Heart left ventricle (tissue), 16 donors: ENCODE data around the gene ZNF750. TPM values are rescaled to one million over a fixed set of nuclear protein-coding genes. Genes with fewer than 3 reads are reported as not detected.

ENCODE experiments used
- ATAC-seq, 4 donors: fragments of 200-7000 bp; cut with Tn5 transposase; one replicate each; pipeline ENCODE4 v1.9.1; 2020 to 2022; ENCODE audit warnings: moderate library complexity in 4 of 4, mild to moderate bottlenecking in 3 of 4, moderate number of reproducible peaks in 1 of 4
- DNase-seq, 5 donors: peaks; one replicate each; pipeline ENCODE4 v3.0.0-alpha.2; 2020
- H3K27ac ChIP-seq, 12 donors: fragments of 200-600 bp; sonication (generic) in 4 of 12; one replicate each; pipeline versions ENCODE4 v1.5.0 to v1.8.0; 2016 to 2022; ENCODE audit warnings: mild to moderate bottlenecking in 2 of 12
- H3K27me3 ChIP-seq, 9 donors: fragments of 200-600 bp; sonication (generic) in 2 of 9; one replicate each; pipeline versions ENCODE4 v1.5.1 to v1.8.0; 2016 to 2022; ENCODE audit warnings: mild to moderate bottlenecking in 3 of 9
- H3K36me3 ChIP-seq, 9 donors: fragments of 200-600 bp; sonication (generic) in 2 of 9; one replicate each; pipeline versions ENCODE4 v1.5.0 to v1.8.0; 2018 to 2022; ENCODE audit warnings: mild to moderate bottlenecking in 2 of 9
- H3K4me1 ChIP-seq, 12 donors: fragments of 200-600 bp; sonication (generic) in 4 of 12; one replicate each; pipeline versions ENCODE4 v1.5.0 to v1.8.0; 2016 to 2022; ENCODE audit warnings: mild to moderate bottlenecking in 3 of 12
- H3K4me3 ChIP-seq, 12 donors: fragments of 200-600 bp; sonication (generic) in 4 of 12; one replicate each; pipeline versions ENCODE4 v1.5.0 to v1.8.0; 2017 to 2022; ENCODE audit warnings: mild to moderate bottlenecking in 9 of 12, moderate library complexity in 4 of 12
- H3K9me3 ChIP-seq, 12 donors: fragments of 200-600 bp; sonication (generic) in 4 of 12; one replicate each; pipeline versions ENCODE4 v1.5.0 to v1.8.0; 2016 to 2022; ENCODE audit warnings: mild to moderate bottlenecking in 1 of 12
- CTCF ChIP-seq, 12 donors: fragments of 200-600 bp; sonication (generic) in 4 of 12; IDR thresholded peaks; one replicate each; pipeline versions ENCODE4 v1.5.0 to v1.8.0; 2018 to 2022; ENCODE audit warnings: antibody characterized with exemption in 12 of 12, mild to moderate bottlenecking in 5 of 12
- POLR2A ChIP-seq, 2 donors: fragments of 450-650 bp; IDR thresholded peaks; one replicate each; pipeline ENCODE4 v1.6.1; 2017; ENCODE audit warnings: antibody characterized with exemption in 2 of 2, mild to moderate bottlenecking in 2 of 2, moderate library complexity in 2 of 2
- WGBS, 4 donors: extraction: QIAGEN DNeasy Blood & Tissue Kit in 2 of 4; methylation state at CpG; one replicate each; pipeline versions ENCODE4 v1.1.5 to v1.1.7; 2013 to 2018; 5-methylcytosine and 5-hydroxymethylcytosine counted together
- intact Hi-C, 10 donors: fragments of 100-400 bp; cut with DNase I; formaldehyde crosslinking; loops; one replicate each; pipeline versions ENCODE4 v1.11.1 to v1.14.2; 2022
- polyA plus RNA-seq, 2 donors: library from polyadenylated mRNA; stranded (reverse); fragments of 200-250 nt; gene quantifications; one replicate each; pipeline ENCODE4 v1.2.3, GENCODE V29; 2013
- total RNA-seq, 9 donors: library from RNA; depleted of rRNA in 2 of 9; stranded (reverse); fragments of >200 nt in 2 of 9; fragmentation: NEBNext Ultra II Directional in 3 of 9; extraction: Animal tissue kit (Norgen Biotek cat#: 25700) in 3 of 9; gene quantifications; one replicate each; pipeline versions ENCODE4 v1.1.0 to v1.2.4, GENCODE V29; 2016 to 2023
- donor health status: ischemic (EF 13 %, LVEDD 7.1; RV severe dilation, severe dysfunction).
- donor health status: healthy with polysubstance abuse.
- donor health status: DM: no; HTN: yes; CAD: no.
- donor health status: DM: no; HTN: no; CAD: no.
- donor health status: ischemic (EF 25% LVEDD 6.9; RV normal size, moderate dysfunction).
- donor health status: ischemic (EF 25% LVEDD 5.7; RV mildly dilated, moderate dysfunction).
- donor health status: healthy.
- donor health status: DM: yes; HTN: yes; CAD: no.
- donor health status: ischemic (EF 35%, LVEDD 5.7; RV mildly dilated, moderate dysfunction).
- donor health status: nonischemic (EF 11% LVEDD 7.7; RV severe dilation, severe dysfunction).
- donor health status: DM: yes; HTN: yes; CAD: no.
- donor health status: PGD.
- donor health status: ischemic (EF 29% LVEDD 5.4; RV normal size, mild dysfunction).
- donor health status: nonischemic (EF 23%, LVEDD 6.1; RV moderate dilation, normal function).

Gene ZNF750
- total and polyA plus RNA-seq, 11 donors: 0.08 to 0.38 (median 0.24) TPM; not detected in 7

GRCh38 chr17:82832411-82832810, 7.4 kb downstream of the ZNF750 start:
- intact Hi-C loops: loop anchor here in 1 of 10 donors (5.0 kb wide), 1 partner anchor 50 kb away; no protein-coding TSS in a partner anchor
- no peak for ATAC-seq
- H3K27ac ChIP-seq: peak overlapping the region in 11 of 12 donors; percentile 5 to 85 (median 72)
- H3K9me3 ChIP-seq: no peaks in the 10 kb centered on the region
- no peak for DNase-seq
- H3K4me1 ChIP-seq: peaks cover 0 to 43% (median 16%) of the 10 kb centered on the region in 12 donors
- 51 to 90% (median 70%) methylated on average over 13 to 20 of the region's 20 CpGs for WGBS, 4 donors
- peak overlapping the region in 11 of 12 donors; percentile 4 to 62 (median 41) for H3K4me3 ChIP-seq
- TF ChIP-seq CTCF (IDR thresholded peaks at IDR 0.05) (no peak), POLR2A (IDR thresholded peaks at IDR 0.05) (no peak)
- peaks cover 0 to 14% (median 5%) of the 10 kb centered on the region in 9 donors for H3K36me3 ChIP-seq
- H3K27me3 ChIP-seq: no peaks in the 10 kb centered on the region

- H3K4me3 ChIP-seq: peak overlapping the region; percentile 15 to 62 (median 40)
- H3K9me3 ChIP-seq: no peaks in the 10 kb centered on the region
- DNase-seq (no peak), ATAC-seq (no peak)
- peaks cover 0 to 37% (median 13%) of the 10 kb centered on the region in 12 donors for H3K4me1 ChIP-seq
- no peaks in the 10 kb centered on the region for H3K27me3 ChIP-seq
- peak overlapping the region in 11 of 12 donors; percentile 5 to 85 (median 72) for H3K27ac ChIP-seq
- intact Hi-C loops: loop anchor here in 1 of 10 donors (5.0 kb wide), 1 partner anchor 50 kb away; no protein-coding TSS in a partner anchor
- no peak for TF ChIP-seq CTCF (IDR thresholded peaks at IDR 0.05)
- no peak for TF ChIP-seq POLR2A (IDR thresholded peaks at IDR 0.05)
- 71 to 88% (median 78%) methylated on average over 18 of the region's 18 CpGs for WGBS, 4 donors
- H3K36me3 ChIP-seq: peaks cover 0 to 15% (median 5%) of the 10 kb centered on the region in 9 donors
These were observed 8.0 kb downstream of the ZNF750 start for GRCh38 chr17:82831818-82832200.

GRCh38 chr17:82831041-82831817, 8.6 kb downstream of the ZNF750 start:
- H3K27ac ChIP-seq: peak overlapping the region; percentile 47 to 85 (median 72)
- H3K36me3 ChIP-seq: peaks cover 0 to 15% (median 5%) of the 10 kb centered on the region in 9 donors
- no peak for TF ChIP-seq POLR2A (IDR thresholded peaks at IDR 0.05)
- TF ChIP-seq CTCF (IDR thresholded peaks at IDR 0.05): no peak
- intact Hi-C loops: loop anchor here in 1 of 10 donors (5.0 kb wide), 1 partner anchor 49 kb away; no protein-coding TSS in a partner anchor
- 73 to 92% (median 87%) methylated on average over 24 to 29 of the region's 29 CpGs for WGBS, 4 donors
- no peaks in the 10 kb centered on the region for H3K27me3 ChIP-seq
- DNase-seq (no peak), ATAC-seq (peak in 1 of 4 donors; percentile 23)
- no peaks in the 10 kb centered on the region for H3K9me3 ChIP-seq
- peak overlapping the region; percentile 15 to 62 (median 40) for H3K4me3 ChIP-seq
- H3K4me1 ChIP-seq: peaks cover 0 to 31% (median 9%) of the 10 kb centered on the region in 12 donors

- ATAC-seq: peak; percentile 79 to 91 (median 86)
- Histone ChIP-seq H3K9me3 (no peaks in the 10 kb centered on the region), H3K4me3 (peak overlapping the region in 11 of 12 donors; percentile 20 to 62 (median 41)), H3K36me3 (peaks cover 0 to 15% (median 5%) of the 10 kb centered on the region in 9 donors), H3K27me3 (no peaks in the 10 kb centered on the region), H3K4me1 (peaks cover 0 to 22% (median 6%) of the 10 kb centered on the region in 12 donors), H3K27ac (peak overlapping the region; percentile 47 to 85 (median 72))
- WGBS, 4 donors: 26 to 43% (median 29%) methylated on average over 14 to 22 of the region's 22 CpGs
- peak in 1 of 2 donors; percentile 30 for TF ChIP-seq POLR2A (IDR thresholded peaks at IDR 0.05)
- TF ChIP-seq CTCF (IDR thresholded peaks at IDR 0.05): no peak
- intact Hi-C loops: loop anchor here in 1 of 10 donors (5.0 kb wide), 1 partner anchor 48 kb away; no protein-coding TSS in a partner anchor
- DNase-seq: peak; percentile 86 to 94 (median 93)
These were observed 9.6 kb downstream of the ZNF750 start for GRCh38 chr17:82830249-82830661.
